Fibroblast of pulmonary artery (primary cell): ENCODE results near the gene TYMS.

ENCODE experiments used
- DNase-seq: peaks from one replicate; pipeline ENCODE4 v3.0.0-alpha.2; 2010; ENCODE audit warnings: low read depth
- H3K4me3 ChIP-seq: replicated peaks from 2 replicates; pipeline ENCODE4 v1.5.1; 2011; ENCODE audit warnings: low read depth, mild to moderate bottlenecking, control low read depth, low read length, moderate library complexity
- CTCF ChIP-seq: IDR thresholded peaks from 2 replicates; pipeline ENCODE4 v1.5.1; 2011; ENCODE audit warnings: mild to moderate bottlenecking, control low read depth, low read length, inconsistent platforms; ENCODE audit errors: missing control alignments

The TYMS gene

DNA sequence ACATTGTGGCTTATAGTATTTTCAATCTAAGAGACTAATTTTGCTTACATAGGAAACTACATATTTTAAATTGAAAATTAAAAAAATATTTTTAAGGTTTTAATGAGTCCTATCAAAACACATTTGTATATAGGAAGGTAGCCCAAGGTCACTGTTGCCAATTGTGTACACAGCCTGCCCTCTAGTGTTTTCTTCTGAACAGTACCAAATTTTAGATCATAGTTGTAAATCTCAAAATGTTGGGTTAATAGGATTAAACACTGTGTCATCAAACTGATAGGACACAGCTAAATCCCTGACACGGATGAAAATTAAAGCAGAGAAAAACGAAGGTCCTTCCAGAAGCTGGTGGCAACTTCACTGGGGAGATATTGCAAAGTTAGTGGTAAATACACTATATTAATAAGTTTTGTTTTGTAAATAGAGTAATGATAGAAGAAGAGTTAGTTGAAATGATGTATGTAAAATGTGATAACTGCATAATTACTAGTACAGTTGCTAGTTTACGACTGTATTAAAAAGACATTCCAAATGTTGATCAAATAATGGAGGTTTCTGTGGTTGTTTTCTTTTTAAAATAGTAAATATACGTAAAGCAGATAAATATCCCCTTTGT is 41.0 kb upstream of the TYMS start:
- peak; percentile 77 for DNase-seq
- H3K4me3 ChIP-seq: no peak overlapping the region
- TF ChIP-seq CTCF: peak; percentile 76

GRCh38 chr18:617970-618504 is 39.4 kb upstream of the TYMS start:
- DNase-seq: no peak
- TF ChIP-seq CTCF: no peak
- no peak overlapping the region for H3K4me3 ChIP-seq

DNA sequence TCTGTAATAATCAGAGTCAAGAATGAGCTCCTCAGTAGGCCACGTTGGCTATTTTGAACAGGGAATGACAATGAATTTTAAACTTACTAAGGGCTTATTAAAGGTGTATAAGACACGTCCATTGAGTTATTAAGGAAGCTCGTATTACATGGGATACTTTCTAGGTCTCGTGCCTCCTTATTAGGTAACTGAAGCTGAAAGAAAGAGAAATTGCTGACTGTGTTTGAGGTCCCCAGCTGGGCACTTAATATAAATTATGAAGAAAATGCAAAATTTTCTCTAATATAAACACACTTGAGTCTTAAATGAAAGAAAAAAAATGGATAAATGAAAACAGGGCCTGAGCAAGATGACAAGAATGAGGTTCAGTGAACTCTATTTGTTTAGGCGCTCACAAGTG is 38.8 kb upstream of the TYMS start:
- no peak overlapping the region for H3K4me3 ChIP-seq
- no peak for DNase-seq
- TF ChIP-seq CTCF: no peak

DNA sequence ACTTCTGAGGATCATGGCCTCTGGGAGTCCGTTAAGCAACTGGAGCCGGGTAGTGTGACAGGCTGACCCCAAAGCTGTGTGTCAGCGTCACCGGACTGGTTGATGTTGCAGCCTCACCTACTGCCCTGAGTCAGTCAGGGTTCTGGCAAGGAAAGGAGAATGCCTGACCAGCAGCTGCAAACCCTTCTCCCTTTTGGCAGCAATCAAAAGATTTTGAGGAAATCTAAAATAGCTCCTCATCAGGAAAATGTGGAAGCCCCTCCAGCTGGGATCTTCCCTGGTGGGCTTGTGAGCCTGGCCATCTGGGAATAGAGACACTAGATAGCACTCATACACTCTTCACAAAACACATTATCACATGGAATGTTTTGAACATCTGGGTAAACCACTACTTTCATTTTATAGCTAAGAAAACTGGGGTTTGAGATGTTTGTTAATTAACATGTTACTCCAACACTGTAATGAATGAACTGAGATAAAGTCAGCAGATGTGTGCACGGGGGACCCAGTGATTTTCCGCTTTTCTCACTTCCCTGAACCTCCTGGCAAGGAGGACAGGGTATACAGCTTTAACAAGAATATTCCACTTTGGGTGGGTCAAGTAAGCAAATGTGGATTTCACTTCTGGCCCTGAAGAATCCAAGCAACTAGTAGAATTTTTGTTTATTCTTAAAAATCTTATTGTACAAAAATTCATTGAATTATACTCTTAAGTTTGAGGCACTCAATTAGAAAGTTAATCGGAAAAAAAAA is 36.0 kb upstream of the TYMS start:
- no peak overlapping the region for H3K4me3 ChIP-seq
- DNase-seq: peak; percentile 48
- TF ChIP-seq CTCF: no peak

- no peak for DNase-seq
- TF ChIP-seq CTCF: no peak
- no peak overlapping the region for H3K4me3 ChIP-seq
Measured at GRCh38 chr18:622289-622688, 35.2 kb upstream of the TYMS start.

DNA sequence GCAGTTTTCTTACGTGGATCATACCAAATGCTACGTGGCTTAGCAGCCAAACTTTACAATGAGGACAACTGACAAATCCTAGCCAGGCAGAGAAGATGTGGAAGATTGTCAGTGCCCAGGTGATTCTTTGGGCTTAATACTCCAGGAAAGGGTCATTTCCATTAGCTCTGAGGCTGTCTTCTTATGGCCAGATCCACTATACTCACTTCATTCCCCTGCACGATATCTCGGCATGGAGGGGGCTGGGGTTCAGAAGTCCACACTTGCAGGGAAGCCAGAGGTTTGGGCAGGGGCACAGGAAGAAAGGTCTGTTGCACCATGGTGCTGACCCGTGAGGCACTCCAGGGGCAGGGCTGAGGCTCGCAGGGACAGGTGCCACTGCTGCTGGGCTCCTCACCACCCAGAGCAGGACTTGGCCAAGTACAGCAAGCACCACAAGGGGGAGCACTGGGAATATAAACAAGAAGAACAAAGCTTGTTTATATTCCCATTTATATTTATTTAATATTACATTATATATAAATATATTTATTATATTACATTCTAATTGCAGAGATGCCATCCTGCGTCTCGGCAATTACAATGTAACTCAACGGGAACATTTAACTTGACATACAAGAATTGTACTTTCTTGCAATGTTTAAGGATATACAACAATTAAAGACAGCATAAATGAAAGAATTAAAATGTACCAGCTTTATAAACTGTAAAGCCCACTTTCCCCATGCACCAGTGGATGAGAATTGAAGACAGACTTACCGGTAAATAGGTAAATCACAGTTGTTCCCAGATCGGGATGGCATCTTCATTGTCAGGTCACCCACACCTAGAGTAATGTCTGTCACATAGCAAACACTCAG is 33.5 kb upstream of the TYMS start:
- peak; percentile 87 for DNase-seq
- H3K4me3 ChIP-seq: no peak overlapping the region
- peak; percentile 76 for TF ChIP-seq CTCF
